ENCODE data around the gene SLC6A3. TPM values are rescaled to one million over a fixed set of nuclear protein-coding genes. Genes with fewer than 3 reads are reported as not detected.

Gene SLC6A3
- total RNA-seq, 1 experiment from 2014 or later = 0.74 TPM

DNA sequence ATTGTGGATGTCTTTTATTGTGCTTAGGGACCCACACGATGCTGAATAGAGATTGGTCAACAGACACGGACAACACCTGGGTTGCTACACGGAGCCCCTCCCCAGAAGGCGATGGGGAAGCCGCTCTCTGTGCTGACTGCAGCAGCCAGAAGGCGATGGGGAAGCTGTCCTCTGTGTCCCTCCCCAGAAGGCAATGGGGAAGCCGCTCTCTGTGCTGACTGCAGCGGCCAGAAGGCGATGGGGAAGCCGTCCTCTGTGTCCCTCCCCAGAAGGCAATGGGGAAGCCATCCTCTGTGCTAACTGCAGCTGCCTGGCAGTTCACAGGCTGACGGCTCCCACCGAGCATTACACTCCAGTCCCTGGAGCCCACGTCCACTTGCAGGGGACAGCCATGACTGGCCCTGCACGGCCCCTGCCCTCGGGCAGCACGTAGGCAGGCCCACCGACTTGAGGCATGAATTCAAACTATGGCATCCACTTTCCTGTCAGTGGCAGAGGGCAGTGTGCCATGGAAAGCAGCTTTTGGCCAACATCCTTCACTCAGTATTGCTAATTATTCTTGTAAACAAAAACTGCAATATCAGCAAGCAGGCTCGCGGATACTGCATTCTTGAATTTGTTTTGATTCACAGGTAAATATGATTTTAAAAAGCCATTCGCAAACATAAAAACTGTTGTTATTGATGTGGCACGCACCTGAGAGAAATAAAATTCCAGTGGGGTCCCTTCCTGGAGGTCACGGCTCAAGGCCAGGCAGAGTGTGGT, 52.3 kb downstream of the SLC6A3 start (continued):
- TF ChIP-seq AFF4 (CRISPR knock-in tag; IDR thresholded peaks at IDR 0.05; ENCODE audit: borderline replicate concordance) (no peak), ZNF425 (CRISPR knock-in tag; conservative IDR thresholded peaks at IDR 0.05) (no peak), PREB (CRISPR knock-in tag; IDR thresholded peaks at IDR 0.05; ENCODE audit: borderline replicate concordance) (no peak), RELA (CRISPR knock-in tag; IDR thresholded peaks at IDR 0.05; ENCODE audit: borderline replicate concordance) (no peak), ZNF396 (CRISPR knock-in tag; IDR thresholded peaks at IDR 0.05; ENCODE audit: borderline replicate concordance) (no peak), CREM (CRISPR knock-in tag; IDR thresholded peaks at IDR 0.05) (no peak), HMGXB4 (CRISPR knock-in tag; IDR thresholded peaks at IDR 0.05) (no peak), TEAD1 (CRISPR knock-in tag; IDR thresholded peaks at IDR 0.05) (no peak), CBFB (CRISPR knock-in tag; IDR thresholded peaks at IDR 0.05; ENCODE audit: low read depth) (no peak), SMAD4 (CRISPR knock-in tag; IDR thresholded peaks at IDR 0.05) (no peak), ARID4B (CRISPR knock-in tag; IDR thresholded peaks at IDR 0.05; ENCODE audit: borderline replicate concordance) (no peak)
- TF ChIP-seq, protein P1, sequence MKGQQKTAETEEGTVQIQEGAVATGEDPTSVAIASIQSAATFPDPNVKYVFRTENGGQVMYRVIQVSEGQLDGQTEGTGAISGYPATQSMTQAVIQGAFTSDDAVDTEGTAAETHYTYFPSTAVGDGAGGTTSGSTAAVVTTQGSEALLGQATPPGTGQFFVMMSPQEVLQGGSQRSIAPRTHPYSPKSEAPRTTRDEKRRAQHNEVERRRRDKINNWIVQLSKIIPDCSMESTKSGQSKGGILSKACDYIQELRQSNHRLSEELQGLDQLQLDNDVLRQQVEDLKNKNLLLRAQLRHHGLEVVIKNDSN (CRISPR knock-in tag; IDR thresholded peaks at IDR 0.05) = no peak
